Esophagus squamous epithelium (tissue), 4 donors: Measurements from ENCODE around the gene PPP1R12C.

Experiments
- CTCF ChIP-seq, 6 experiments: fragments of 450-650 bp in 4 of 6; fragments of 200-600 bp in 2 of 6; sonication (generic) in 2 of 6; IDR thresholded peaks; one replicate each; pipeline ENCODE4 v1.5.1; 2016 to 2019; ENCODE audit warnings: antibody characterized with exemption in 6 of 6, mild to moderate bottlenecking in 4 of 6, moderate library complexity in 4 of 6
- POLR2A ChIP-seq, 4 donors: fragments of 450-650 bp; IDR thresholded peaks; one replicate each; pipeline ENCODE4 v1.6.1; 2017; ENCODE audit warnings: antibody characterized with exemption in 4 of 4, mild to moderate bottlenecking in 4 of 4, moderate library complexity in 3 of 4

- TF ChIP-seq CTCF (IDR thresholded peaks at IDR 0.05), result no peak
- no peak for TF ChIP-seq POLR2A (IDR thresholded peaks at IDR 0.05)
Observed at GRCh38 chr19:55041244-55041626, 76.2 kb downstream of the PPP1R12C start.
